ENCODE data around the gene NBAS.
A peak's percentile ranks its signal among the peaks of the same experiment; 100 is the strongest.
"Not testable (repeated sequence)": the region's sequence is repeated elsewhere in the genome, so short reads cannot be mapped to it uniquely, and the experiment has no call there.

Gene NBAS

DNA sequence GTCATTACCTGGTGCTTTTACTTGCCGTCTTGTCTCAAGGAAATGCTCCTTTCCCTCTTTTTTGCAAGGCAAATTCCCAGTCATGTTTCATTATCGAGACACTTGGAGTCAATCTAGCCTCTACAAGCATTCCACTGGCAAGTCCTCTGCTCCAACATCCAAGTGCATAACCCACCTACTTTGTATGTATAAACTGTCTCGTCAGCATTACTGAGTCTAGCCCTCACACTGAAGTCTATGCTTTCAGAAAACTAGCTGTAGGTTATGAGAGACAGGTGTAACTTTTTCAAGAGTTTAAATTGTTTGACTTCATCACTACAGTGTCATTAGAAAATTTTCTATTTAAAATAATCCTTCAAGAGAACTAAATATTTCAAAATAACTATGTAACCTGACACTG is 319.2 kb downstream of the NBAS start:
- FAIRE-seq (no peak), DNase-seq (ENCODE audit: insufficient read length, low spot score) (no peak)

DNA sequence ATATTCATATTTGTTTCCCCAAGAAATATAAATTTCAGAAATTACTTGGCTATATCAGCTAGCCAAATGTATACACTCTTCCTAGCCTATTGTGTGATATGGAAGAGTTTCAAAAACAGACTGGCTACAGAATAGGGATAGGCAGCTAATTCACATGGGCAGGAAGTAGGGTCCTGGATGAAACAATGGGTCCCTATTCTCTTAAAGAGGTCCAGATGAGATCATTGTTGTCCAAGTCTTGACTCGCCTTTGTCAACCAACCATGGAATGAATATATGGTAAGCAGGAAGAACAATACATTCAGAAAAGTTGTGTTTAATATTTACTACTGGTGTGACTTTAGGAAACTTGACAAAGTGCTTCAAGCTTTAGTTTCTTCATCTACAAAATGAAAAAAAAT is 319.9 kb downstream of the NBAS start:
- DNase-seq (ENCODE audit: insufficient read length, low spot score) (no peak), FAIRE-seq (no peak)

- FAIRE-seq (no peak), DNase-seq (ENCODE audit: insufficient read length, low spot score) (no peak)
These were observed 323.1 kb downstream of the NBAS start for GRCh38 chr2:15238028-15238427.

DNA sequence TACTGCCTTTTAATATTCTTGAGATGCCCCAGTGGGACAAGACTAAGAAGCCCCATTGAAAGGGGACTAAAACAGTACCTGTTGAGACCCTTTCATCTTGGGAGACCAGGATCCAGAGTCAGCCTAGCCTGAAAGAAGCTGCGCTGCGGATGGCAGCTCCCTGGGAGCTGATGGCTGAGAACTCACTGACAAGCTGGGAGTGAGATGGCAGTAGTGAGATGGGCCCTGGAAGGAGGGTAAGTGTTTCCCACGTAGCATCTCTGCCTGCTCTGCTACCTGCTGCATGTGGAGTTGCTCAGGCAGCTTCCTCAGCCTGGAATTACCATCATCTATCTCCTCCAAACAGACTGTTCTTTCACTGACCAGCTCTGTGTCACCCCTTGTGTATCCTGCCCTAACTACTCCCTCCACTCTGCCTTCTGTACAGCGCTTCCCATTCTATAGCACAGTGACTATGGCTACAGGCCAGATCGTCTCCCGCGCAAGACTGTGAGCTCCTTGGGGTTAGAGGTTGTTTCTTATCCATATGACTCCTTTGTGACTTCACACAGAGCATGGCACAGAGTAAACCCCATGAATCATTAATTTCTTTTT is 330.4 kb downstream of the NBAS start:
- no peak for DNase-seq (ENCODE audit: insufficient read length, low spot score)
- FAIRE-seq, result no peak

GRCh38 chr2:15226661-15227060 is 334.5 kb downstream of the NBAS start:
- DNase-seq (ENCODE audit: insufficient read length, low spot score) (no peak), FAIRE-seq (no peak)

DNA sequence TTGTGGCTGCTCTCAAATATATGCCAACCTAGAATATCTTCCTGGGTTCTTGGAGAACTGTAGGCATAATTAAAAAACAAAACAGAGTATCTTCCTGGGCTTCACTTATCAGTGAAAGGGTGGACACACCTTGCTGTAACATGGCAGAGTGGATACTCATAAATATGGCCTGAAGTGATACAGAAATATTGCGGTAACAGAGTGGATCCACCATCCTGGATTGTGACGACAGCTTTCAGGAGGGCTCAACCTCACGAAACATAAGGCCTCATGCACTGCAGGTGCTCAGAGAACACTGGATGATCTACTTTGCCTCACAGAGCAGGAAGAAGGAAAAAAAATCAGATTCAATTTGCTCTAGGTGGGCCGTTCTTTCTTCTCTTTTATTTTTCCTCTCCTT is 336.0 kb downstream of the NBAS start:
- DNase-seq (ENCODE audit: insufficient read length, low spot score) (no peak), FAIRE-seq (no peak)

- FAIRE-seq, result no peak
- DNase-seq (ENCODE audit: insufficient read length, low spot score), result no peak
These were observed 336.5 kb downstream of the NBAS start for GRCh38 chr2:15224641-15225040.

GRCh38 chr2:15223887-15224286 is 337.2 kb downstream of the NBAS start:
- no peak for FAIRE-seq
- DNase-seq (ENCODE audit: insufficient read length, low spot score), result no peak

DNA sequence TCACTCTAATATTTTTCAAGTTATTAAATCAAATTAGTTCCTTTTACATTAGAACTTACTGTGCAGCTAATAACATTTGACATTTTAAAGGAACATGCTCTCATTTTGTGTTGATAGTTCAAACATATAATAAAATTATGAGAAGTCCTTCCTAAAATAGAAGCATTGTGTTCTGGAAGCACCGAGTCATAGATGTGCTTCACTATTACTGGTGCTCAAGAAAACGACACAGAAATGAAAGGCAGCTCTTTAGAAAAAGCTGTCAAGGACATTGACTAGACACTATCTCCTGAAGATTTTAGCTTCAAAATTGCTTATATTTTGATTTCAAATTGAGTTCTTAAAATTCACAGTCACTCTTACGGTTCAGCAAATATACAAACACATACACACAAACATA is 338.3 kb downstream of the NBAS start:
- FAIRE-seq, result no peak
- no peak for DNase-seq (ENCODE audit: insufficient read length, low spot score)

- FAIRE-seq (no peak), DNase-seq (ENCODE audit: insufficient read length, low spot score) (no peak)
These were observed 340.5 kb downstream of the NBAS start for GRCh38 chr2:15220603-15221002.

DNA sequence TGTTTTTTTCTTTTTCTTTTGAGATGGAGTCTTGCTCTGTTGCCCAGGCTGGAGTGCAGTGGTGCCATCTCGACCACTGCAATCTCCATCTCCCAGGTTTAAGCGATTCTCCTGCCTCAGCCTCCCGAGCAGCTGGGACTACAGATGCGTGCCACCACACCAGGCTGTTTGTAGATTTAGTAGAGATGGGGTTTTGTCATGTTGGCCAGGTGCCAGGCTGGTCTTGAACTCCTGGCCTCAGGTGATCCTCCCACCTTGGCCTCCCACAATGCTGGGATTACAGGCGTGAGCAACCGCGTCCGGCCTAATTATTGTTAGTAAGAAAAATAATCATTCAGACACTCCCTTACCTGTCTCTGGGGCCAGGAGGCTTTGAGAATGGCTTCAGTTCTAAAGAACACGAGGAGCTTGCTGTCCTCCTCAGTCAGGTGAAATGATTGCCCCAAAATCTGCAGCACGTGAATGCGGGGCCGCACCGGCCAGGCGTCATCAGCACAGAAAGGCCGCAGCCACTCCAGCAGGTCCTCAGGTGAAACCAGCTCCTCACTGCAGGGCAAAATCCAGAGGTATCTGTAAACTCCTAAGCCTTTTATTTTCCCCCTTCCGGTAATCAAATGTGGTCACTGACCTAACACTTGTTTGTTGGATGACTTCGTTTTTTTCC is 342.6 kb downstream of the NBAS start:
- FAIRE-seq (no peak), DNase-seq (ENCODE audit: insufficient read length, low spot score) (no peak)

DNA sequence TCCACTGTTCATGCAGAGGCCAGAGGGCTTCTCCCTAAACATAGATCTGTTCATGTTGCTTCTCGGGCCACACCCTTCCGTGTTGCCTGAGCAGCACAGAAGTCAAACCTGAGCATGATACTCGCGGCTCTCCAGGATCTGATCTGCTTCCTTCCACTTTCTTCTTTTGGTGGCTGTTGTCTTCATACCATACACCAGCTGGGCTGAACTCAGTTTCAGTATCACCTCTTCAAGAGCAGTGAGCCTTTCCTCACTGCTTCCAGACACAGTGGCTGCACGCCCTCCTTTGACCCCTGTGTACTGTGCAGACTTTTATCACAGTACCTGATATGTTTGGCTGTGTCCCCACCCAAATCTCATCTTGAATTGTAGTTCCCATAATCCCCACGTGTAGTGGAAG is 348.9 kb downstream of the NBAS start:
- DNase-seq (ENCODE audit: insufficient read length, low spot score), result no peak
- FAIRE-seq, result no peak

DNA sequence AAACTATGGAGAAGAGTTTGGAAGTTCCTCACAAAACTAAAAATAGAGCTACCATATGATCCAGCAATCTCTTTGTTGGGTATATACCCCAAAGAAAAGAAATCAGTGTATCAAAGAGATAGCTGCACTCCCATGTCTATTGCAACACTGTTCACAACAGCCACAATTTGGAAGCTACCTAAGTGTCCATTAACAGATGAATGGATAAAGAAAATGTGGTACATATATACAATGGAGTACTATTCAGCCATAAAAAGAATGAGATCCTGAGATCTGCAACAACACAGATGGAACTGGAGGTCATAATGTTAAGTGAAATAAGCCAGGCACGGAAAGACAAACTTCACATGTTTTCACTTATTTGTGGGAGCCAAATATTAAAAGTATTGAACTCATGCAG is 350.6 kb downstream of the NBAS start:
- not testable (repeated sequence) for DNase-seq (ENCODE audit: insufficient read length, low spot score); FAIRE-seq

- FAIRE-seq (no peak), DNase-seq (ENCODE audit: insufficient read length, low spot score) (no peak)
These were observed 354.7 kb downstream of the NBAS start for GRCh38 chr2:15206419-15206818.

GRCh38 chr2:15205562-15205961 is 355.6 kb downstream of the NBAS start:
- no peak for DNase-seq (ENCODE audit: insufficient read length, low spot score)
- no peak for FAIRE-seq

DNA sequence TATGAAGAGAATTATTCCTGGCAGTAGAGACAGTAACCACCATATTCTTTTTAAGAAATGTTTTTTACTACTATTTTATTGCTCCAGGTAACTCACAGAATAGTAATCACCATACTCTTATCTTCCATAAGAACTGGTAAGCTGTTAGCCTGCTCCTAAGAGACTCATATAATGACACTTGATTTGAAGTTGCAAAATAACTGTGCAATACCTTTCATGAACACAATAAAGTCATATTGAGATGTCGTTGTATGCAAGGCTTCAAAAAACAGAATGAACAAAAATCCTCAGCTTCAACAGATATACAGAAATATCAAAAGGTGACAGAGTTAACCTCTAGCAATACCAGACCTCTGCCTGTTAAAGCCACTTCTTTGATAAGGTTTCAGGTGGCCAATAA is 360.1 kb downstream of the NBAS start:
- DNase-seq (ENCODE audit: insufficient read length, low spot score) (no peak), FAIRE-seq (no peak)

DNA sequence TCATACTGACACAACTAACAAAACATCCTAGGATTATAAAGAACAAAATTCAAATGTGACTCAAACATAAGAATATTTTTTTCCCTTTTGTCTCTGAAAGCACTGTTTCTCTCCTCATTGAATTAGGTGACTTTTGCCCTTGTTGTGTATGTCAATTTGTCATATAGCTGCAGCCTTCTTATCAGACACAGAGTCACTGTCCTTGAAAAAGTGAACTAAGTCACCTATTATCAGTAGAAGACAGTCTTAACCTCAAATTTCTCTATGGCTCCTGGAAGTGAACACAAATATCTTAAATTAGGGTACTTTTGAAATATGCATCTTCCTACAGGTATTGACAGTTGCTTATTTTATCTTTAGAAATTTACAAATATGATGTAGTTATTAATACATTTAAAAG is 360.6 kb downstream of the NBAS start:
- FAIRE-seq (no peak), DNase-seq (ENCODE audit: insufficient read length, low spot score) (no peak)

DNA sequence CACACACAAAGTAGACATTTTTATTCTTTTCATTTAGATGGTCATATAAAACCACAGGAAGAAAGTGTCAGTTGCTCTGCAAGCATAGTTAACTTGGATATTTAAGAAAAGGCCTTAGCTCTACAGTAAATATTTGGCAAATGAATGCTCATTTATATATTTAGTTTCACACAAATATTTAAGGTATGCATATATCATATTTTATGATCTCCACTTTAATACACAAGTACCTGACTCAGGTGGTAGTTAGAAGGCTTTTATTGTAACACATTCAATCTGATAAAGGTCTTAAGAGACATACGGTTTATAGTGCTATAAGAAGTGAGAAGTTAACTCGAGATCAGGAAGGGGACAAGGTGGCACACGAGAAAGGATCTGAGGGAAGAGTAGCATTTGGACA is 363.1 kb downstream of the NBAS start:
- DNase-seq (ENCODE audit: insufficient read length, low spot score) (no peak), FAIRE-seq (no peak)

DNA sequence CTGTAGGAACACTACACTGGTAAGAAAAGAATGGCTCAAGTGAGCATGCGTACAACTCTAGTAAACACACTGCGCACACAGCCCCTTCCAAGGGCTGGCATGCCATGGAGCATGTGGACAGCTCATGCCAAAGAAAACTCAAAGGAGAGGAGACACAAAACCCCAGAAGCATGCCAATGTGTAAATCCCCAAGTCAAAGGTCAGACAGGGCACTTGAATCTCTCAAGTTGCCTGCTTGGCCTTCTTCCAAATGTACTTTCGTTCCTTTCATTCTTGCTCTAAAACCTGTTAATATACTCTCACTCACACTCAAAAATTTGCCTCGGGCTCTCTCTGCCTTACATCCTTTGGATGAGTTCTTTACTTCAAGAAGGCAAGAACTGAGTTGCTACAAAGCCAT is 365.3 kb downstream of the NBAS start:
- no peak for FAIRE-seq

DNA sequence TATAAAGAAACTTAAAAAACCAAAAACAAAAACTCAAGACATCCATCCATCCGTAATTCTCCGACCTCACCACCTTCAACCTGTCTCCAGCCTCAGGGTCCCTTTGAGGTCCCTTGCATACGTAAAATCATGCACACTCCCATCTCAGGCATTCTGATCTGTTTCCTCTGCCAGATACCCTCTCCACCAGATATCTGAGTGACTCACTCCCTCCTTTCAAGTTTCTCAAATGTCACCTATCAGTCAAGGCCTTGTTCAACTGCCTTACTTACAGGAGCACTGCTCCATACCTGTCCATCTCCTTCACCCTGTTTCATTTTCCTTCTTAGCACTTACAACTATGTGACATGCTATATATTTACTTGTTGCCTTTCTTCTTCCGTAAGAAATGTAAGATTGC is 369.3 kb downstream of the NBAS start:
- no peak for DNase-seq (ENCODE audit: insufficient read length, low spot score)
- no peak for FAIRE-seq

More for the DNA sequence above, 365.3 kb downstream of the NBAS start:
- no peak for DNase-seq (ENCODE audit: insufficient read length, low spot score)

DNA sequence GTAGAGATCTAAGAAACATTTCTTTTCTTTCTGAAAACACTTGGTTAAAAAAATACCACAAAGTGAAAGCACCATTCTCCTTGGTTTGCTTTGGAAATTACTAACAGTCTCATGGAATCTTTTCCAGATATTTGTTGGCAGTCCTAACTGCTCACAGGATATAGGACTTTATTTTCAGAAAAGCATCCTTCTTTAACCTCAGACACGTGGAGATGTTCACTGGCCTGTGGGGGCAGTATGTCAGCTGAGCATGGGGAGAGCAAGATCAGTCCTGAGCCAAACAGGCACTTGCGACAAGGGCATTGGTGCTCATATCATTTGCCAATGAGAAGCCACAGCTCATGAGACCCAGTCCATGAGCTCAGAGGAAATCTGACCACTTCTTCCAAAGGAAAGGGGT is 371.9 kb downstream of the NBAS start:
- FAIRE-seq, result peak; percentile 11

DNA sequence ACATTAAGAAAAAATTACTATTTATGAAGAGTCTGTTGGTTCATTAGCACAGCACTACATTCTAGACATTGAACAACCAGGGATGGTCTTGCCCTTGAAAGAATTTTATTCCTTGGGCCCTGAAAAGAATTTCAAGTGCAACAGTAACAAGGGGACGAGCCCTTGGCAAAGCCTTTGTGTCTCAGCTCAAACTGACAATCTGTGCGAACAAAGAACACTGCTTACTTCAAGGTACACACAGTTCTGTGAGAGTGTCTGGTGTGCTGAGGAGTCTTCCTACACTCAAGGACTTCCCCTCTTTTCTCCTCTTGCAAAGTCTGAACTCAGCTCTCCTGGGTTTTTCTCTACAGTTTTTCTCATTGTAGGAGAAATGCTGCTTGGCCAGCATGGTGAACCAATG is 373.4 kb downstream of the NBAS start:
- no peak for DNase-seq (ENCODE audit: insufficient read length, low spot score)
- no peak for FAIRE-seq

More for the DNA sequence above, 371.9 kb downstream of the NBAS start:
- no peak for DNase-seq (ENCODE audit: insufficient read length, low spot score)

DNA sequence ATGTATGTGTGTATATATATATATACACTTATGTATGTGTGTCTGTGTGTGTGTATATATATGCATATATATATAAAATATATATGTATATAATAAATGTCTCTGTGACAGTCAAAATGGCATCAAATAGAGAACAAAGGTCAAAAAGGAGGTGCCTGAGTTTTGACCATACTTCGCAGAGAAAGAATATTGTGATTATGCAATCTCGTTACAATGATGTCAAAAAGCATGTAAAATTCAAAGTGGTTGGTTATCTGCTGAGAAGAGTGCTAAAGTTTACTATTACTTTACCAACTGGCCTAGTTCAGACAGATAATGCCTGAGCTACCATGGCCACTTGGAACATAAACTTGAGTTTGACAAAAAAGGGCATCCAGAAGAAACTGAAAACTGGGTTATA is 375.0 kb downstream of the NBAS start:
- no peak for FAIRE-seq
- DNase-seq (ENCODE audit: insufficient read length, low spot score), result no peak
